ENCODE results near the gene DENND11. TPM values are rescaled to one million over a fixed set of nuclear protein-coding genes. Genes with fewer than 3 reads are reported as not detected.

The DENND11 gene
- total RNA-seq, 2 donors from 2014 or later: 32.3 to 38.1 TPM

DNA sequence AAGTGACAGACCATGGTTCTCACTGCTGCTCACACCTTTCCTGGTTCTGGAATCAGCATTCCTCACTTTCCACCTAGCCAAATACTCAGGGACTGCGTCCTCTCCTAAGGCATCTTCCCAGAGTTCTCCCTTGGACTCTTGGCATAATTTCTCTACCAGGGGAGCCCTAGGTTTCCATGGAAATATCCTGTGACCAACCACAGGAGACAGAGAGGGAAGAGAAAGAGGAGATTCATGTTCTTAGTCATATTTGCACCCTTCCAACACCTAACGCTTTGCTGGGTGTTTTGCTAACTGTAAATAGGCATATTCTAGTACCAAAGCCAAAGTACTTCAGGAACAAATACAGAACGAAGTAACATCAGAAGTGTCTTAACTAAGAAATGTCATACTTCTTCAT is 28.6 kb downstream of the DENND11 start:
- no peaks in the 10 kb centered on the region for H3K9me3 ChIP-seq
- intact Hi-C loops (cut with DNase I): no loop called here
- DNase-seq: no peak
- no peak overlapping the region for H3K4me3 ChIP-seq
- TF ChIP-seq, protein P1, sequence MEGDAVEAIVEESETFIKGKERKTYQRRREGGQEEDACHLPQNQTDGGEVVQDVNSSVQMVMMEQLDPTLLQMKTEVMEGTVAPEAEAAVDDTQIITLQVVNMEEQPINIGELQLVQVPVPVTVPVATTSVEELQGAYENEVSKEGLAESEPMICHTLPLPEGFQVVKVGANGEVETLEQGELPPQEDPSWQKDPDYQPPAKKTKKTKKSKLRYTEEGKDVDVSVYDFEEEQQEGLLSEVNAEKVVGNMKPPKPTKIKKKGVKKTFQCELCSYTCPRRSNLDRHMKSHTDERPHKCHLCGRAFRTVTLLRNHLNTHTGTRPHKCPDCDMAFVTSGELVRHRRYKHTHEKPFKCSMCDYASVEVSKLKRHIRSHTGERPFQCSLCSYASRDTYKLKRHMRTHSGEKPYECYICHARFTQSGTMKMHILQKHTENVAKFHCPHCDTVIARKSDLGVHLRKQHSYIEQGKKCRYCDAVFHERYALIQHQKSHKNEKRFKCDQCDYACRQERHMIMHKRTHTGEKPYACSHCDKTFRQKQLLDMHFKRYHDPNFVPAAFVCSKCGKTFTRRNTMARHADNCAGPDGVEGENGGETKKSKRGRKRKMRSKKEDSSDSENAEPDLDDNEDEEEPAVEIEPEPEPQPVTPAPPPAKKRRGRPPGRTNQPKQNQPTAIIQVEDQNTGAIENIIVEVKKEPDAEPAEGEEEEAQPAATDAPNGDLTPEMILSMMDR (IDR thresholded peaks at IDR 0.05): no peak
- no peaks in the 10 kb centered on the region for H3K36me3 ChIP-seq
- H3K9ac ChIP-seq (ENCODE audit: low read depth in 2 of 2, low read length in 2 of 2): no peak overlapping the region
- no peaks in the 10 kb centered on the region for H3K4me1 ChIP-seq
- H3K27me3 ChIP-seq: no peaks in the 10 kb centered on the region
- no peak overlapping the region for H3K27ac ChIP-seq

DNA sequence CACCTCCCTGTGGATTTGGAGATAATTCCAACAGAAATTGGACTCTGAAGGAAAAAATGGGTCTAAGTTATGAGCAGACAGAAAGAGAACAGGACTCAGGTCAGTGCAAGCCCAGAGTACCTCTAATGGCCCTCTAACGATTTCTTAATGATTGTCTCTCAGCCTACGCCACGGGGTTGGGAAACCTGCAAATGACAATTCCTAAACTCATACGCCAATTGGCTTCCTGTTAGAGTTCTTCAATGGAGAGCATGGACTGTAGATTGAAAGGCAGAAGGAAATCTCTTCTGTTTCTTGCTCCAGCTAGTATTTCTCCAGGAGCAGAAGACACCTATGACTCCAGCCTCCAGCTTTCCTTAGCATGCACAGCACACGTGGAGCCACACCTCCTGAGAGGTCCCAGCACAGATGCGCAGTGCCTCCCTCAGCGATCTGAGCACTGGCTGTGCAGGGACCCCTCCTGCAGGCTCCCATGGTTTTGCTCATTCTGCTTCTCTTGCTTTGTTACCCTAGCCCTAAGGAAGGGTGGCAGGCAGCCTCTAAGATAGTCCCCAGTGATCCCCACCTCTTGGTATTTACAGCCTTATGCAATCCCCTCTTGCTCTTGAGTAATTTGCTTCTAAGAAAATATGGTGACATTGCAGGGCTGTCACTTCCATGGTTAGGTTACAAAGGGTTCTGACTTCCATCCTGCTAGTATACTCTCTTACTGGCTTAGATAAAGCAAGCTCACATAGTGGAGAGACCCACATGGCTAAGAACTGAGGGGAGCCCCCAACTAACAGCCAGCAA is 30.1 kb downstream of the DENND11 start:
- Histone ChIP-seq H3K36me3 (no peaks in the 10 kb centered on the region), H3K27me3 (no peaks in the 10 kb centered on the region), H3K9ac (ENCODE audit: low read depth in 2 of 2, low read length in 2 of 2) (no peak overlapping the region), H3K4me1 (no peaks in the 10 kb centered on the region), H3K4me3 (no peak overlapping the region), H3K9me3 (no peaks in the 10 kb centered on the region), H3K27ac (no peak overlapping the region)
- TF ChIP-seq, protein P1 (IDR thresholded peaks at IDR 0.05): no peak
- intact Hi-C loops (cut with DNase I): no loop called here
- no peak for DNase-seq

DNA sequence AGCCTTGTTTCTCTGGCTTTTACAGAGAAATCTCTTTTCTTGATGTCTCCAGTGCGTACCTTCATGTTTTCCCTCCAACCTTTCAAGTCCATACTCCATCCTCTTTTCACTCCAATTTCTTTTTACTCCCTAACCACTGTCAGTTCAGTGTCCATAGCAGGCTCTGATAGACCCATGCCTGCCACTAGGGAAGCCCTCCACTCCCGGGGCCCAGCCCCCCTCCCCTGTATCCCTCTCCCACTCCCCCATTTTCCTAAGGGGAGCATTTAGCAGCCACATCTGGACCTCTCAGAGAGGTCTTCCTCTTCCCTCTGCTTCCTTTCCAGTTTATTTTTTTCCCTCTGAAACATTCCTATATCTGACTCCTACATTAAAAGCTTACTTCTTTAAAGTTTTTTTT is 33.1 kb downstream of the DENND11 start:
- Histone ChIP-seq H3K27ac (no peak overlapping the region), H3K4me1 (peaks cover 2% of the 10 kb centered on the region), H3K9me3 (no peaks in the 10 kb centered on the region), H3K4me3 (no peak overlapping the region), H3K27me3 (no peaks in the 10 kb centered on the region), H3K36me3 (no peaks in the 10 kb centered on the region), H3K9ac (ENCODE audit: low read depth in 2 of 2, low read length in 2 of 2) (no peak overlapping the region)
- intact Hi-C loops (cut with DNase I): no loop called here
- TF ChIP-seq, protein P1 (IDR thresholded peaks at IDR 0.05): no peak
- no peak for DNase-seq

DNA sequence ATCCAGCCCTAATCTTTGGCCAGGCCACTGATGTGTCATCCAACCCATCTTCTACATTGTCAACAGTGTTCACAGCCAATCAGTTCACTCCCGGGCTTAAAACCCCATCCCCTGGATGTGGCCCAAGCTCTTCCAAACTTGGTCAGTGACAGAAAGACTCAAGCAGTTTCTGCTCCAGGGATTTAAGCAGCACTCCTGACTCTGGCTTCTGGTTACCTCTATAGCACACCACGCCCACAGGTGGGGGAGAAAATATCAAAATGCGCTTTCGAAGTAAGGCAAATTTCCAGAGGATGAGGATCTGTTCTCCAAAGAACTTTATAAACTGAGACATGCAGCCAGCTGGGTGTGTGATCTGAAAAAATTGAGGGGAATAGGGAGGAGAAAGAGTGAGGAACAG is 35.9 kb downstream of the DENND11 start:
- intact Hi-C loops (cut with DNase I): no loop called here
- TF ChIP-seq, protein P1 (IDR thresholded peaks at IDR 0.05): no peak
- Histone ChIP-seq H3K9ac (ENCODE audit: low read depth in 2 of 2, low read length in 2 of 2) (no peak overlapping the region), H3K9me3 (no peaks in the 10 kb centered on the region), H3K27me3 (no peaks in the 10 kb centered on the region), H3K4me1 (peaks cover 8% of the 10 kb centered on the region), H3K36me3 (no peaks in the 10 kb centered on the region), H3K4me3 (no peak overlapping the region), H3K27ac (no peak overlapping the region)
- no peak for DNase-seq

DNA sequence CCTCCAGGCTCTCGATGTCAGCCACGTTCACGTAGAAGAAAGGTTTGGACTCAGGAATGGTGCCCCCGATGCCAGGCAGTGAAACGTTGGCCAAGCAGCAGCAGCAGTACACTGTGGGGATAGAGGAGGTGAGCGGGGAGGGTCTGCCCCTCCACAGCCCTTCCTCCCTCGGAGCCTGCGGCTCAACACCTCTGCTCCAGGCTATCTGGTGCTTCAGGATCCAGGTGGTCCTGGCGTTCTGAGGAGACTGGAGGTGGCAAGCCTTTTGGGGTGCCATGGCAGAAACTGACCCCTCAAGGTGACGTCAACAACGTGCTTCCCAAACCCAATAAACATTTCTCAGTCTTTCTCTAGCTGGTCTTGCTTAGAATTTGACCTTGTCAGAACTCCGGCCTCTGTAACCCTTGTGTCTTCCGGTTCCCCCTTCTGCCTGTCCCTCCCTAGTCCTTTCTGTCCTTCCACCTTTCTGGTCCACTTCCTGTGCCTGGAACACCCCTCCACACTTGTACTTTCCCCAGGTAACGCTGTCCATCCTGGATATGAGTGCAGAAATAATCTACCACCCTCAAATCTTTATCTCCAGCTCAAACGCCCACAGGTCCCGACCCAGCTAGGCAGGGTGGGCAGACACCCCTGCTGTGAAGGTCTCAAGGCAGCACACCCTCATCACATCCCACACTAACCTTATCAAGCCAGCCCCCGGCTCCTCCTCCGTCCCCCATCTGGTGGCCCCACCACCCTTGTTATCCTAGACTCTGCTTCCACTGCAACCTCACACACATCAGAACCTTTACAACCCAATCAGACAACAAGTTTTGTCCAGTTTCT is 36.5 kb downstream of the DENND11 start:
- Histone ChIP-seq H3K4me3 (no peak overlapping the region), H3K36me3 (no peaks in the 10 kb centered on the region), H3K27me3 (no peaks in the 10 kb centered on the region), H3K9ac (ENCODE audit: low read depth in 2 of 2, low read length in 2 of 2) (no peak overlapping the region), H3K9me3 (no peaks in the 10 kb centered on the region), H3K4me1 (peaks cover 8% of the 10 kb centered on the region), H3K27ac (no peak overlapping the region)
- no peak for DNase-seq
- intact Hi-C loops (cut with DNase I): no loop called here
- TF ChIP-seq, protein P1 (IDR thresholded peaks at IDR 0.05): no peak
